Astrocyte (in vitro differentiated cells and primary cell): ENCODE data around the gene PPP1R8. TPM values are rescaled to one million over a fixed set of nuclear protein-coding genes. Genes with fewer than 3 reads are reported as not detected.

Experiments
- DNase-seq: peaks from one replicate; pipeline ENCODE4 v3.0.0-alpha.2; 2010; ENCODE audit warnings: low read depth
- FAIRE-seq: peaks from 2 replicates; lab custom pipeline; 2011; peaks lifted over from hg19 to GRCh38; lab: Jason Lieb, UNC
- H2AFZ ChIP-seq: 2 replicates; pipeline ENCODE4 v1.6.0; 2012; ENCODE audit warnings: low read depth, low read length, inconsistent platforms
- H3K27ac ChIP-seq: 2 replicates; pipeline ENCODE4 v1.5.1; 2011; ENCODE audit warnings: low read depth, low read length, inconsistent platforms
- H3K27me3 ChIP-seq: 2 replicates; pipeline ENCODE4 v1.6.0; 2011; ENCODE audit warnings: low read length, inconsistent platforms; ENCODE audit not compliant: insufficient read depth
- H3K36me3 ChIP-seq: 2 replicates; pipeline ENCODE4 v1.5.1; 2011; ENCODE audit warnings: low read length, inconsistent platforms; ENCODE audit not compliant: insufficient read depth
- H3K4me1 ChIP-seq: 2 replicates; pipeline ENCODE4 v1.5.1; 2011; ENCODE audit warnings: low read length, inconsistent platforms; ENCODE audit not compliant: insufficient read depth
- H3K4me2 ChIP-seq: 2 replicates; pipeline ENCODE4 v1.6.0; 2012; ENCODE audit warnings: low read length, inconsistent platforms
- H3K4me3 ChIP-seq: 2 replicates; pipeline ENCODE4 v1.5.1; 2011; ENCODE audit warnings: low read depth, mild to moderate bottlenecking, low read length, inconsistent platforms; ENCODE audit not compliant: insufficient read depth
- H3K79me2 ChIP-seq: 2 replicates; pipeline ENCODE4 v1.6.0; 2012; ENCODE audit warnings: mild to moderate bottlenecking, low read length, inconsistent platforms; ENCODE audit not compliant: insufficient read depth
- H3K9ac ChIP-seq: 2 replicates; pipeline ENCODE4 v1.6.0; 2012; ENCODE audit warnings: mild to moderate bottlenecking, low read length, inconsistent platforms
- H3K9me3 ChIP-seq: 2 replicates; pipeline ENCODE4 v1.5.1; 2012; ENCODE audit warnings: low read depth, mild to moderate bottlenecking, low read length, inconsistent platforms; ENCODE audit not compliant: insufficient read depth
- H4K20me1 ChIP-seq: 2 replicates; pipeline ENCODE4 v1.6.0; 2012; ENCODE audit warnings: low read length, inconsistent platforms; ENCODE audit not compliant: insufficient read depth
- H3K27ac Mint-ChIP-seq: one replicate; pipeline ENCODE4 v1.8.0; 2021; ENCODE audit warnings: mild to moderate bottlenecking, mixed read lengths; ENCODE audit not compliant: unreplicated experiment
- H3K27me3 Mint-ChIP-seq: one replicate; pipeline ENCODE4 v1.8.0; 2021; ENCODE audit warnings: low read depth, mixed read lengths; ENCODE audit not compliant: unreplicated experiment
- H3K36me3 Mint-ChIP-seq: one replicate; pipeline ENCODE4 v1.8.0; 2021; ENCODE audit warnings: low read depth, mixed read lengths; ENCODE audit not compliant: unreplicated experiment
- H3K4me1 Mint-ChIP-seq: one replicate; pipeline ENCODE4 v1.8.0; 2021; ENCODE audit warnings: low read depth, mixed read lengths; ENCODE audit not compliant: unreplicated experiment
- H3K4me3 Mint-ChIP-seq: one replicate; pipeline ENCODE4 v1.8.0; 2021; ENCODE audit warnings: mild to moderate bottlenecking, moderate library complexity, mixed read lengths; ENCODE audit not compliant: unreplicated experiment
- H3K9me3 Mint-ChIP-seq: one replicate; pipeline ENCODE4 v1.8.0; 2021; ENCODE audit warnings: mild to moderate bottlenecking, mixed read lengths; ENCODE audit not compliant: unreplicated experiment
- EZH2 ChIP-seq: IDR thresholded peaks from 2 replicates; pipeline ENCODE4 v1.6.1; 2012; ENCODE audit warnings: mild to moderate bottlenecking, low read length, inconsistent platforms; ENCODE audit not compliant: insufficient read depth
- total RNA-seq: library from RNA; stranded (reverse); gene quantifications from 2 replicates; pipeline ENCODE4 v1.2.1, GENCODE V29; 2021
- TF ChIP-seq, protein P1 (sequence below): IDR thresholded peaks from 2 replicates; pipeline ENCODE4 v1.5.1; 2011; ENCODE audit warnings: low read depth, mild to moderate bottlenecking, inconsistent platforms, low read length, moderate library complexity; ENCODE audit not compliant: insufficient read depth

PPP1R8 gene
- total RNA-seq, 1 donor from 2014 or later = 35.6 TPM

DNA sequence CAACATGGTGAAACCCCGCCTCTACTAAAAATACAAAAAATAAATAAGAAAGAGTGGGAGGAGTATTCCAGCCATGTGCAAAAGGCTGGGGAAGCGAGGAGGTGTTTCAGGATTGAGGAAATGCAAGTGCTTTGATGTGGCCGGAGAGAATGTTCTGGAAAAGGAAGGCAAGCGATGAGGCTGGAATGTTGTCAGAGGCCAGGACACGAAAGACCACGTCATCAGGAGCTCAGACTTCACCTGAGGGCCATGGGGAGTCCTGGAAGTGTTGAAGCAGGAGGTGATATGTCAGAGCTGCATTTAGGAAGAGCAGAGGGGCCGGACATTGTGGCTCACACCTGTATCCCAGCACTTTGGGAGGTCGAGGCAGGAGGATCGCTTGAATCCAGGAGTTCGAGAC is 30.9 kb downstream of the PPP1R8 start:
- H3K79me2 ChIP-seq = no peaks in the 10 kb centered on the region
- Mint-ChIP-seq H3K27ac (no peak overlapping the region), H3K9me3 (no peaks in the 10 kb centered on the region), H3K27me3 (peaks cover 6% of the 10 kb centered on the region), H3K4me3 (no peak overlapping the region), H3K36me3 (no peaks in the 10 kb centered on the region), H3K4me1 (peaks cover 9% of the 10 kb centered on the region)
- no peaks in the 10 kb centered on the region for H3K36me3 ChIP-seq
- no peaks in the 10 kb centered on the region for H4K20me1 ChIP-seq
- H3K4me1 ChIP-seq = peaks cover 12% of the 10 kb centered on the region
- no peak overlapping the region for H3K9ac ChIP-seq
- H3K9me3 ChIP-seq = no peaks in the 10 kb centered on the region
- TF ChIP-seq, protein P1, sequence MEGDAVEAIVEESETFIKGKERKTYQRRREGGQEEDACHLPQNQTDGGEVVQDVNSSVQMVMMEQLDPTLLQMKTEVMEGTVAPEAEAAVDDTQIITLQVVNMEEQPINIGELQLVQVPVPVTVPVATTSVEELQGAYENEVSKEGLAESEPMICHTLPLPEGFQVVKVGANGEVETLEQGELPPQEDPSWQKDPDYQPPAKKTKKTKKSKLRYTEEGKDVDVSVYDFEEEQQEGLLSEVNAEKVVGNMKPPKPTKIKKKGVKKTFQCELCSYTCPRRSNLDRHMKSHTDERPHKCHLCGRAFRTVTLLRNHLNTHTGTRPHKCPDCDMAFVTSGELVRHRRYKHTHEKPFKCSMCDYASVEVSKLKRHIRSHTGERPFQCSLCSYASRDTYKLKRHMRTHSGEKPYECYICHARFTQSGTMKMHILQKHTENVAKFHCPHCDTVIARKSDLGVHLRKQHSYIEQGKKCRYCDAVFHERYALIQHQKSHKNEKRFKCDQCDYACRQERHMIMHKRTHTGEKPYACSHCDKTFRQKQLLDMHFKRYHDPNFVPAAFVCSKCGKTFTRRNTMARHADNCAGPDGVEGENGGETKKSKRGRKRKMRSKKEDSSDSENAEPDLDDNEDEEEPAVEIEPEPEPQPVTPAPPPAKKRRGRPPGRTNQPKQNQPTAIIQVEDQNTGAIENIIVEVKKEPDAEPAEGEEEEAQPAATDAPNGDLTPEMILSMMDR = no peak
- TF ChIP-seq EZH2 = no peak
- no peak for FAIRE-seq
- DNase-seq = no peak
- no peak overlapping the region for H3K4me2 ChIP-seq
- no peaks in the 10 kb centered on the region for H3K27me3 ChIP-seq
- H3K27ac ChIP-seq = no peak overlapping the region
- no peak overlapping the region for H3K4me3 ChIP-seq
- H2AFZ ChIP-seq = no peak overlapping the region

DNA sequence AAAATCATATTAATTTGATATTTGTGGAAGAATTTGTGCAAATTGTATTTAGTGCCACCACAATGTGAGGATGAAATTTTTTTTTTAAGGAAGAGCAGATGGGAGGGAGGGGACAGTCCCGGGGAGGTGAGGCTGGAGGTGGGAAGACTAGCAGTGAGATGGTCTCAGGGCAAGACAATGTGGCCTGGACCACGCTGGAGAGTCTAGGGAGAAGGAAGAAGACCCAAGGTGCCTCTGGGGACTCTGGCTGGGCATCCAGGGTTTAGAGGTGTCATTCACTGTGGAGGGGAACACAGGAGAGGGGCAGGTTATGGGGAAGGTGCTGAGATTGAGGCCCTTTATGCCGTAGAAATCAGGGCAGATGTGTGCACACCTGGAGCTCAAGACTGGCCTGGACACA is 31.4 kb downstream of the PPP1R8 start:
- H2AFZ ChIP-seq = peak overlapping the region; percentile 14
- no peak overlapping the region for H3K4me3 Mint-ChIP-seq
- H4K20me1 ChIP-seq = no peaks in the 10 kb centered on the region
- FAIRE-seq (no peak), DNase-seq (no peak)
- peaks cover 6% of the 10 kb centered on the region for H3K27me3 Mint-ChIP-seq
- H3K9me3 ChIP-seq = no peaks in the 10 kb centered on the region
- no peak overlapping the region for H3K4me3 ChIP-seq
- H3K4me2 ChIP-seq = no peak overlapping the region
- no peaks in the 10 kb centered on the region for H3K36me3 Mint-ChIP-seq
- H3K9ac ChIP-seq = no peak overlapping the region
- H3K79me2 ChIP-seq = no peaks in the 10 kb centered on the region
- H3K4me1 Mint-ChIP-seq = peaks cover 9% of the 10 kb centered on the region
- no peak overlapping the region for H3K27ac Mint-ChIP-seq
- peaks cover 12% of the 10 kb centered on the region for H3K4me1 ChIP-seq
- no peak overlapping the region for H3K27ac ChIP-seq
- no peaks in the 10 kb centered on the region for H3K9me3 Mint-ChIP-seq
- no peaks in the 10 kb centered on the region for H3K36me3 ChIP-seq
- TF ChIP-seq, protein P1 = no peak
- no peak for TF ChIP-seq EZH2
- H3K27me3 ChIP-seq = no peaks in the 10 kb centered on the region

GRCh38 chr1:27862671-27863537 is 32.3 kb downstream of the PPP1R8 start:
- no peaks in the 10 kb centered on the region for H3K36me3 ChIP-seq
- H3K79me2 ChIP-seq = no peaks in the 10 kb centered on the region
- FAIRE-seq = peak; percentile 60
- peak overlapping the region; percentile 47 for H3K27ac ChIP-seq
- H3K9me3 ChIP-seq = no peaks in the 10 kb centered on the region
- peak overlapping the region; percentile 44 for H3K9ac ChIP-seq
- H3K4me3 ChIP-seq = no peak overlapping the region
- peaks cover 12% of the 10 kb centered on the region for H3K4me1 ChIP-seq
- H3K27me3 Mint-ChIP-seq = peaks cover 6% of the 10 kb centered on the region
- no peaks in the 10 kb centered on the region for H3K36me3 Mint-ChIP-seq
- TF ChIP-seq EZH2 = no peak
- TF ChIP-seq, protein P1 = no peak
- peak overlapping the region; percentile 34 for H3K27ac Mint-ChIP-seq
- H3K4me1 Mint-ChIP-seq = peaks cover 9% of the 10 kb centered on the region
- H3K9me3 Mint-ChIP-seq = no peaks in the 10 kb centered on the region
- H2AFZ ChIP-seq = peak overlapping the region; percentile 14
- H3K4me2 ChIP-seq = peak overlapping the region; percentile 50
- no peaks in the 10 kb centered on the region for H3K27me3 ChIP-seq
- H3K4me3 Mint-ChIP-seq = no peak overlapping the region
- DNase-seq = peak; percentile 92
- H4K20me1 ChIP-seq = no peaks in the 10 kb centered on the region
